ENCODE data around the gene ABCA3.
"Not testable (repeated sequence)": the region's sequence is repeated elsewhere in the genome, so short reads cannot be mapped to it uniquely, and the experiment has no call there.

ABCA3 gene

GRCh38 chr16:2250652-2251295 is 89.8 kb downstream of the ABCA3 start:
- no peak for DNase-seq

DNA sequence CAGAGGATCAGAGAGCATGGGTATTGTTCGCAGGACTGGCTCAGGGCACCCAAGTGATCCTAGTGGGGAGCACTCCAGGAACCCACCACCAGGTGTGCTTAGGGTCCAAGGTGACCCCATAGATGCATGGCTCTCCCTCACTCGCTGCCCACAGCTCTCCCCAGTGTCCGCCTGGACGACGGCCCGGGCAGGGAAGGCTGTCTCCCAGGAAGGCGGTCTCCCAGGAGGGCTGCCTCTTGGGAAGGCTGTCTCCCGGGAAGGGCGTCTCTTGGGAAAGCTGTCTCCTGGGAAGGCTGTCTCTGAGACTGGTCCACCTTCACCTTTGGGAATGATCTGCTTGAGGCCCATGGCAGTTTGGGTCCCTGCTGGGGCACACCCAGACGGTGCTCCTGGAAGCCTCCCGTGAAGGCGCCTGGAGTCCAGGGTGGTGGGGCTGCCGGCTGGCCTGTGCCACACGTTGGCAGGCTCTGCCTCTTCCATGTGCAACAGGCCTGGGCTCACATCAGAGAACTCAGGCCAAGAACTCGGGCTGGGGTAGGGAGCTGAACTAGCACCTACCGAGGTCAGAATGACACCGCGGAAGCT is 94.1 kb downstream of the ABCA3 start:
- no peak for DNase-seq

DNA sequence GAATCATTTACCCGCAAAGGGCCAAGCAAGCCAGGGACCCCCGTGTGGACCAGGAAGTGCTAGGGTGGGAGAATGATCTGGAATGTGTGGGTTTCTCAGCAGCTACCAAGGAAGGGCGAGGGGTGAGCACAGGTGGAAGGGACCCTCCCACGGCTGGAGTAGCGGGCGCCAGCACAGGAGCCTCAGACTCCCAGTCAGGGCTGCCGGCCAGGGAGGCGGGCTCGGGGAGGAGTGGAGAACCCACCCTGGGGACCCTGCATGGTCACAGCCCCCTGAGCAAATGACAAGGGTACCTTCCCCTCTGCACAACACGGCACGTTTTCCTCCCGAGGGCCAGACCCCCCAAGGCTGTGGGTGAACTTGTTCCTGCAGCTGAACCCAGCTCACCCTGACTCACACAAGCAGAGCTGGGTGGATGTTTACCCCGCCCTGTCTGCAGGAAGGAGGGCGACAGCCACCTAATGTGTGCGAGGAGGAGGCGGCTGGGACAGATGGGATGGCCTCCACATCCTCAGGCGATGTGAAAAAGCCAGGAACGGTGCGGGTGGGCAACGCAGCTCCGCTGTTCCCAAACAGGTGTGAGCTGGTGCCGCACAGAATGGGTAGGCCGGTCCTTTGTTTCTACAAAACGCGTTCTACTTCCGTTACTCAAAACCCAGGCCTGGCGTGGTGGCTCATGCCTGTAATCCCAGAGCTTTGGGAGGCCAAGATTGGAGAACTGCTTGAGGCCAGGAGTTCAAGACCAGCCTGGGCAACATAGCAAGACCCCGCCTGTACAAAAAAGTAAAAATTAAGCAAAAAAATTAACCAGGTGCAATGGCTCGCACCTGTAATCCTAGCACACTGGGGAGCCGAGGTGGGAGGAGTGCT is 95.4 kb downstream of the ABCA3 start:
- DNase-seq, result no peak

DNA sequence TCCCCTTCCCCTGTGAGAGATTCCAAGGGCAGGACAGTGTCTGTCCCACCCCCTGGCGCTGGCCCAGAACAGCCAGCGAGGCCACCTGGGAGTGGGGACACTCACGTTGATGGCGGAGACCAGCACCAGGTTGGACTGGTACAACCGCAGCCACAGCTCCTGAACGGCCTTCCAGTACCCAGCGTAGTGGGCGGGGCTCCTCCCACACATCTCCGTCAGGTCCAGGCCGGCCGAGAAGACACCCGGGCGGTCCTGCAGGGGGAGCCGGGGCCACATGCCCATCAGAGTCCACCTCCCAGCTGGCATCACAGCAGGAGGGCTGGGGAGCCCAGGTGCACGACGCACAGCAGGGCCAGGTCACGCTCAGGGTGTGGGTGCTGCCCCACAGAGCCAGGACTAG is 96.2 kb downstream of the ABCA3 start:
- no peak for DNase-seq

DNA sequence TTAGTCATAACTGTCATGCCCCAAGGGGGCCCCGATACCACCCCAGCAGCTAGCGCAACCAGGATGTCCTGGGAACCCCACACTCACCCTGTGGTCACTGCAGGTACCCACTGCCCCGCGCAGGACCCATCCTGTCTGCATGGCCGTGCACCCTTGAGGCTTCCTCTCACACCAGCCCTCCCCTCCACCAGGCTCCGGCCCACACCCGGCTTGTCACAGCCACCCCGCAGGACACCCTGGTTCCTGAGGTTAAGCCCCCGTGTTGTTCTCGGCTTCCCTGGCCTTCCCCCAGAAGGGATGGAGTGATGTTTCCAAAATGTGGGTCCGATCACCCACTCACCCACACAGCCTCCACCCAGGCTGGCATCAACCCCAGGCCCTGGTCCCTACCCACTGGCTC is 96.7 kb downstream of the ABCA3 start:
- DNase-seq, result no peak

DNA sequence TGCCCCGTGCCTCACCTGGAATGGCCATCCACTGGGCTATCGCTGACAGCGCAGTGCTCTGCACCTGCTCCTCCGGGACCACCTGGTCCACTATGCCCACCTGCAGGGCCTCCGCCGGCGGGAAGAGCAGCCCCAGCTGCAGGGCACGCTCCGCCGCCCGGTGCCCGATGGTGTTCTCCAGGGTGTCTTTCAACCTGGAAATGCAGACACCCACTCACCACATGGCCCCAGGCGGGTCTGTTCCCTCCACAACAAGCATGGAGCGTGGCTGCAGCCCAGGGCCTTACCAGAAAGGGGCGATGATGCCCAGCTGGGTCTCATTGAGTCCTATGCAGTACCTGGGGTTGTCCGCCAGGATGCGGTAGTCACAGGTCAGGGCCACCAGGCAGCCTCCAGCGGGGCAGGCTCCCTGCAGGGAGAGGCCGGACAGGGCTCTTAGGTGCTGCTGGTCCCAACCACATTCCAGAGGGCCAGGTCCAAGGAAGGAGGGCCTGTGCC is 97.4 kb downstream of the ABCA3 start:
- DNase-seq, result no peak

DNA sequence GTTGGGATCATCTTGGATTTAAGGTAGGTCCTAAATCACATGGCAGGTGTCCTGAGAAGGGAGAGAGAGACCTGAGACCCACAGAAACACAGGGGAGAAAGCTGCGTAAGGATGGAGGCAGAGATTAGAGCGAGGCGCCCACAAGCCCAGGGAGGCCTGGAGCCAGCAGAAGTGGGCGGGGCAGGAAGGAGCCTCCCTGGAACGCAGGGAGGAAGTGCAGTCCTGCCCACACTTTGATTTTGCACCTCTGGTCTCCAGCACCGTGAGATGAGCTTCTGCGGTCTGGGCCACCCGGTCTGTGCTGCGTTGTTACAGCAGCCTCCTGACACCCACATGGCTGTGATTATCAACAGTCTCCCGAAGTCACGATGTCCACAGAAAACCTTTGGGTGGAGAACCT is 97.9 kb downstream of the ABCA3 start:
- DNase-seq, result no peak

GRCh38 chr16:2240331-2240730 is 100.2 kb downstream of the ABCA3 start:
- DNase-seq, result not testable (repeated sequence)

DNA sequence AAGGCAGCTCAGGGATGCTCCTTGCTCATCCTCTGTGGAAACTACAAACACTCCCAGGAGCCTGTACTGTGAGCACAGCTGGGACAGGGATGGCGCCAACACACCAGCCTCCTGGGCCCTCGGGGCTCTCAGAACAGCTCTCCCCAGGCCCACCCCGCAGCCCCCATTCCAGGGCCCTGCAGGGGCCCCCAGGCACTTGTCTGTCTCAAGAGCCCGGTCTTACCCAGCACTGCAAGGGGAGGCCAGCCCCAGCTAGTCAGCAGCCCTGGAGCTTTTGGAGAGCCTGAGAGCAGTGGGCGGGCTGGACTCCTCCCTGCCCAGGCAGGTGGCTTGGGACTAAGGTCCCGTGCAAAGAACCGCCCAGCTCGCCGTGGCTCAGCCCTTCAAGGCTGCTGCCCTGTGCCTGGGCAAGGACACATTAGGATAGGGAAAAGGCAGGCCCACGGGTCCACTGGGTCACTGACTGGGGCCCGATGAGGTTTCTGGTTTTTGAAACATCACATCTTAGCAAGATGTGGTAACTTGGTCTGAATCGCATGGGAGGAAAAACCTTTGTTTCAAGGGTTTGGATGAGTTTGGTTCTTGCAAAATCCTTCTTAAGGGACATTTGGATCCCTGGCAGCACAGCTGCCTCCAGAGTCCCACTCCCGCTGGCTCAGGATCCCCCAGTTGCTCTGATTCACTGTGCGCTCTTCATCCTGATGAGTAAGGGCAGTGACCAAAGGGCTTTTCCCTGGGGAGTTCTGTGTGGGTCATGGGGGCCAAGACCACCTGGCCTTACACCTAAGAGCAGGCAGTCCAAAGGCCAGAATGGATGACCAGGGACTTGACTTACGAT is 101.5 kb downstream of the ABCA3 start:
- DNase-seq, result no peak

DNA sequence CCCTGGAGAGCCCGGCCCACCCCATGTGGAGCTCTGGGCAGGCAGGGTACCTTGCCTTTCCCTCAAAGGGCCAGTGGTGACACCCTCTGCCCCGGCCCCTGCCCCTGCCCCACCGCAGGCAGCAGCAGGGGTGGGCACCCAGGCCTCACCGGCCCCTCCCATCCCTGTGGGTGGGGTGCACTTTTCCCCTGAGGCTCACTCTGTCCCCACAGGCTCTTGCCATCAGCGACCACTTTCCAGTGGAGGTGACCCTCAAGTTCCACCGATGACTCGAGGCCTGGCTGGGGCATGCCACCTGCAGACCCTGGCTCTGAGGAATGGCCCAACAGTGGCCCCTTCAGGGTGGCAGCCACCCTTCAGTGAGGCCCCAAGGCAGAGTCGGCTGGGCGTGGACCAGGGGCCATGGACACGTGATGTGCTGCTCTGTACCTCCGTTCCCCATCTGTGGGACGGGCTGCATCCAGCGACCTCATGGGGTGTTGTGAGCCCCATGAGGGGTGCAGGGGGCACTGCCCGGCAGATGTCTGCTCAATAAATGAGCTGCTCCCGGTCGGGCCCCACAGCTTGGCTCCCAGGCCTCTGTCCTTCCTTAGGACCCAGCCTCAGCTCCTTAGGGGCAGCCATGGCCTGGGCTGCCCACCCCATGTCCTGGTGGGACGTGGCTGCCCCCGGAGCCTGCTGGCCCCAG is 102.2 kb downstream of the ABCA3 start:
- no peak for DNase-seq

- DNase-seq, result no peak
These were observed 102.9 kb downstream of the ABCA3 start for GRCh38 chr16:2237493-2238149.

- no peak for DNase-seq
These were observed 103.4 kb downstream of the ABCA3 start for GRCh38 chr16:2237102-2237482.

DNA sequence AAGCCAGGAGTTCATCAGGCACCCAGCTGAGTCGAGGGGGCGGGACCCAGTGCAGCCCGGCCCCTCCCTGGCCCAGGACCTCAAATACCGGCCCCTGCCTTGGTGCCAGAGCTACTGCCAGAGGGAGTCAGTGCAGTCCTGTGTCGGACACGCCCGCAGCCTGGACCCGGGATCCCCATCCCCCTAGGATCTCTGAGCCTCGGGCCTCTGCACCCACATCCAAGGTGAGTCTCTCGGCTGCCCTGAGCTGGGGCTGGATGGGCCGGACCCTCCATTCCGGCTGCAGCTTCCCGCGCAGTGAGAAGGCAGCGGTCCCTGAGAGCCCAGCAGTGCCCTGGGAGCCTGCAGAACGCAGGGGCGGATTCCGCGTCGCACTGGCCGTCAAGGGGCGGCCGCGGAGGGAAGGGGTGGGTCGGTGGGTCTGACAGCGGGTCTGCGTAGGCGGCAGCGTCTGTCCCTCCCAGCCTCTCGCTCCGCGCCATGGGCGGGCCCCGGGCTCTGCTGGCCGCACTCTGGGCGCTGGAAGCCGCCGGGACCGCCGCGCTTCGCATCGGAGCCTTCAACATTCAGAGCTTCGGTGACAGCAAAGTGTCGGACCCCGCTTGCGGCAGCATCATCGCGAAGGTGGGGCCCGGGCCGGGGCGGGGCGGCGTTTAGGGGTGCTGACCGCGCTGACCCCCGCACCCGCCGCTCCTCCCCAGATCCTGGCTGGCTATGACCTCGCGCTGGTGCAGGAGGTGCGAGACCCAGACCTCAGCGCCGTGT is 104.0 kb downstream of the ABCA3 start, which contains the start of gene DNASE1L2:
Gene DNASE1L2 (plus strand): TSS at position 108 of the 765 bp plus-strand sequence. CDS start 373 bp downstream, at position 481.
- peak; percentile 60 for DNase-seq

DNA sequence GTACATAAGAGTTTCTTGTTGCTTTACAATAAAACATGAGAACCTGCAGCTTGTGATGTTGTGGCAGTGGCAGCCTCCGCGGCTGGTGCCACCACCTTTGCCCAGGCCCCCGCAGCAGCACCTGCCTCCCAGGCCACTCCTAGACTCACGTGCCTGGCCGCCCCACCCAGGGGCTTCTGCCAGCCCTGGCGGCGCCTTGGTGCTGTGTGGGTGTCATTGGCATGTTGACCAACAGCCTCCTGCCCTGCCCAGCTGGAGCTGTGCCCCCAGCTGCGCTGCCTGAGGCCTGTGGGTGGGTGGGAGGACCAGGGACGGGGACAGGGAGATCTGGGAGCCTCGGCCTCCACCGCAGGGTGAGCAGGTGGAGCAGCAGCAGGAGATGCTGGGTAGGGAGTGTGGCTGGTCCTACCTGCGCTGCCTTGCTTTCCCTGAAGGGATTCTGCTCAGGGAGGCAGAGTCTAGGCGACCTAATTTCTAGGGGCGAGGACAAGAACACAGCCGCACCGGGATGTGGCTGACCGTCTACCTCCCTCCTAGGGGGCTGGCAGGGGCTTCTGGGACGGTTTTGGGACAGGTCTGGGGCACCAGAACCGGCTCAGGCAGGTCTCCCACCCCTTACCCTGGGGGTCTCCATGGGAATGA is 104.7 kb downstream of the ABCA3 start:
- DNase-seq, result no peak

GRCh38 chr16:2235234-2235651 is 105.3 kb downstream of the ABCA3 start:
- no peak for DNase-seq

DNA sequence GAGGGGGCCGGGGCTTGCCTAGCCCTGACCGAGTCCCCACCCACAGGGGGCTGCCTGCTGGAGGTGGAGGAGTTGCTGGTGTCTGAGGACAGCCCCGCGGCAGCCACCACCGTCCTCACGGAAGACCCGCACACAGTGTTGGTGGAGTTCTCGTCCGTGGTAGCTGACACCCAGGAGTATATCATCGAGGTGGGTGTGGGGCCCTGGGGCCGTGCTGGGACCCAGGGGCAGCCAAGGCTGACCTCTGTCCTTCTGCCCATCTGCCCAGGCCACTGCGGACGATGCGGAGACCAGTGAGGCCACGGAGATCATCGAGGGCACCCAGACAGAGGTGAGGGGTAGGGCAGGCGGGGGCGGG is 105.7 kb downstream of the ABCA3 start:
- DNase-seq, result no peak

- DNase-seq, result no peak
These were observed 106.4 kb downstream of the ABCA3 start for GRCh38 chr16:2233872-2234812.

GRCh38 chr16:2233046-2233775 is 107.3 kb downstream of the ABCA3 start:
- DNase-seq, result no peak
